ENCODE data around the gene NT5DC1.

GRCh38 chr6:116205281-116205680, 104.6 kb downstream of the NT5DC1 start:
- TF ChIP-seq CTCF (IDR thresholded peaks at IDR 0.05; ENCODE audit: insufficient read depth, low read depth, low read length), result no peak
- TF ChIP-seq EZH2 (IDR thresholded peaks at IDR 0.05; ENCODE audit: insufficient read depth, low read length), result no peak

All from astrocyte (in vitro differentiated cells and primary cell).